NCI-H82 treated with DMSO at 0.1 percent for 48 hours (cell line): ENCODE data around the gene AP4B1.

Experiments
- DNase-seq: peaks from one replicate; lab custom pipeline; 2025; ENCODE audit not compliant: unreplicated experiment; lab: John Stamatoyannopoulos, UW

The AP4B1 gene

DNA sequence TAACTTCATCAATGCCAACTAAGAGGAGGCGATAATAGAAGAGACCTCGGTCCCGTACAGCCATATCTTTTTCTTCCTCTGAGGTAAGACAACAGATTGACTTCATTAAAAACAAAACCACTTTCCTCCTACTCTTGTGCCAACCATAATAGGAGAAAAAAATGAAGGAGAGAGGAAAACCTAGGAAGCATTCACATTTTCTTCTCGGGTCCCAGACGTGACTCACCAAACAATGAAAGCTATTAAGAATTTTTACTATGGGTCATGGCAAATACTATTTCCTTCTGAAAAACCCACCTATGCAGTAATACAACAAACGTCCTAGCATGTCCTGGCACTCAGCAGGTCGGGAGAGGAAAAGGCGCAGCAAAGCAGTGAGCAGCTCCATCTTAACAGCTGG lies 8.6 kb downstream of the AP4B1 start:
- DNase-seq = no peak

DNA sequence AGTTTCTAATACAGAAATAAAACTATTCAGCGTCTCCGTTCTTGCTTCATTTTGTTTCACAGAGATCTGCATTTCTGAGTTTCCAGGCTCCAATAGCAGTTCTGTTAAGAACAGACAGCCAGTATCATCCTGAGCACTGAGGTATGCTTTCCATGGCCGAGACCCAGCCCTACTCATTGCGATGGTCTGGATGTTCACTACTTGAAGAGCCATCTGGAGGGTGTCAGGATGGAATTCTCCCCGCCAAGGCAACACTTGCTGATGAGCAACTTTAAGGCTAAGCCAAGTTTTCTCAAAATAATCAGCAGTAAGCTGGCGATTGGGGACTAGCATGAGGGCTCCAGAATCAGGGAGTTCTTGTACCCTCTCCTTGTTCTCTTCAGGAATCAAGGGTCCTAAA lies 9.5 kb downstream of the AP4B1 start:
- no peak for DNase-seq

DNA sequence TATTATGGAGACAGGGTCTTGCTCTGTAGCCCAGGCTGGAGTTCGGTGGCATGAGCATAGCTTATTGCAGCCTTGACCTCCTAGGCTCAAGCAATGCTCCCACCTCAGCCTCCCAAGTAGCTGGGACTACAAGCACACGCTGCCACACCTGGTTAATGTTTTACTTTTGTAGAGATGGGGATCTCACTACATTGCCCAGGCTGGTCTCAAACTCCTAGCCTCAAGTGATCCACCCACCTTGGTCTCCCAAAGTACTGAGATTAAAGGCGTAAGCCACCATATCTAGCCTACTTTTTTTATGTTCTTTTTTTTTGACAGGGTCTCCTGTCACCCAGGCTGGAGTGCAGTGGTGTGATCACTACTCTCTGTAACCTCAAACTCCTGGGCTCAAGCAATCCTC lies 11.3 kb downstream of the AP4B1 start:
- no peak for DNase-seq

DNA sequence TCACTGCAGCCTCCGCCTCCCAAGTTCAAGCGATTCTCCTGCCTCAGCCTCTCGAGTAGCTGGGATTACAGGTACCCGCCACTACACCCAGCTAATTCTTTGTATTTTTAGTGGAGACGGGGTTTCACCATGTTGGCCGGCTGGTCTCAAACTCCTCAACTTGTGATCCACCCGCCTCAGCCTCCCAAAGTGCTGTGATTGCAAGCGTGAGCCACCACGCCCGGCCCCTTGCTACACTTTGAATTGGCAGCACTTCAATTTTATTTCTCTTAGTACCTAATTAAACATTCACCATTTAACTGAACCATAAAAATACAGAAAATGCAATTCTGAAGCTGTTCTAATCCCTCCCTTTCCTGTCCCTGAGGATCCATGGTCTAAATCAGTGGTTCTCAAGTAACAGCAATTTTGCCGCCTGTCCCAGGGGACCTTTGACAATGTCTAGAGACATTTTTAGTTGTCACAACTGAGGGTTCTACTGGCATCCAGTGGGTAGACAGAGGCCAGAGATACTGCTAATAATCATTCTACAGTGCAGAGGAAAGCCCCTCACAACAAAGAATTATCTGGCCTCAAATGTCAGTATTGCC lies 12.9 kb downstream of the AP4B1 start:
- no peak for DNase-seq

DNA sequence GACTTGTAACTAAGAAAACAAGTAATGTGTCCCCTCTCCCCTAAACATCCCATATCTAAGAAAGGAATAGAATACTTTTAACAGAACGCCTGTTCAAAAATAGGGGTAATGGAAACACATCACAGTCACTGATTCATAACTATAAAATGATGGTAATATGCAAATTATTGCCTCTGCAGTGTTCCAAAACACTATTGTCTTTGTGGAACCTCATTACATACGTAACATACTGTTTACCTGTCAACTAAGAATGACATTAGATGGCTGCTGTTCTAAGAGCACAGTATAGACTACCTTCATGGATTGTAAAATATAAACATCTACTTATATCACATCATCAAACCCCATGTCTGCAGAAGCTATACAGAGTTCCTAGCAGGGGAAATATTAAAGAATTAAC lies 13.8 kb downstream of the AP4B1 start:
- no peak for DNase-seq

DNA sequence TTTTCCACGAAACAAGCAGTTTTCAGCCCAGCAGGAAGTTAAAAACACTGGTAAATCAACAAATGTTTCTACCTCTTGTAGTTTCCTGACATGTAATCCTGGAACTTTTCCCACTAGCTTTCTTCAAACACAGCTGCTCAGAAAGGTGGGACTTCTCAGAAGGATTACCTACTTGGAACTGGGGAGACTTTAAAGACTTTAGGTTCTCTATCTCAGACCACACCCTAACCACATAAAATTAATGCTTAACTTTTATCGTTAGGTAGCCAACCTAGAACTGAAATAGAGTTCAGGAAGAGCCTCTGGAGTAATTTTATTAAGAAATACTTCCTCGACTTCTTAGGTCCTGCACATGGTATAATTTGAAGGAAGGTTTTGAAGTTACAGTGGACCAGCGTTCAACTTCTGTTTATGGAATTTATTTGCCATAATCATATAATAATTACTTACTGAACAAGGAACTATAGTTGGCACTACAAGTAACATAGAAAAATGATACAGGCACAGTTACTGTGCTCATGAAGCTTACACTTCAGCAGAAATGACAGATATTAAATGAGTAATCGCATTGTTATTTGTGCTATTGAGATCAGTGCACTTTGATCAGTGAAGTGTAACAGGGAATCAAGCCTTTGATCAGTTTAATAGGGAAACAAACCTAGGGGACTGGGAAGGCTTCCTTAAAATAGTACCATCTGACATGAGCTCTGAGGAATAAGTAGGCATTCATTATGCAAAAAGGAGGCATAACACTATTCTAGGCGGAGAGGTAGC lies 17.0 kb downstream of the AP4B1 start, which contains the start of gene BCL2L15:
Gene BCL2L15 (minus strand): TSS at position 180 of the 774 bp plus-strand sequence. CDS start 206 bp downstream, outside the sequence.
- no peak for DNase-seq

DNA sequence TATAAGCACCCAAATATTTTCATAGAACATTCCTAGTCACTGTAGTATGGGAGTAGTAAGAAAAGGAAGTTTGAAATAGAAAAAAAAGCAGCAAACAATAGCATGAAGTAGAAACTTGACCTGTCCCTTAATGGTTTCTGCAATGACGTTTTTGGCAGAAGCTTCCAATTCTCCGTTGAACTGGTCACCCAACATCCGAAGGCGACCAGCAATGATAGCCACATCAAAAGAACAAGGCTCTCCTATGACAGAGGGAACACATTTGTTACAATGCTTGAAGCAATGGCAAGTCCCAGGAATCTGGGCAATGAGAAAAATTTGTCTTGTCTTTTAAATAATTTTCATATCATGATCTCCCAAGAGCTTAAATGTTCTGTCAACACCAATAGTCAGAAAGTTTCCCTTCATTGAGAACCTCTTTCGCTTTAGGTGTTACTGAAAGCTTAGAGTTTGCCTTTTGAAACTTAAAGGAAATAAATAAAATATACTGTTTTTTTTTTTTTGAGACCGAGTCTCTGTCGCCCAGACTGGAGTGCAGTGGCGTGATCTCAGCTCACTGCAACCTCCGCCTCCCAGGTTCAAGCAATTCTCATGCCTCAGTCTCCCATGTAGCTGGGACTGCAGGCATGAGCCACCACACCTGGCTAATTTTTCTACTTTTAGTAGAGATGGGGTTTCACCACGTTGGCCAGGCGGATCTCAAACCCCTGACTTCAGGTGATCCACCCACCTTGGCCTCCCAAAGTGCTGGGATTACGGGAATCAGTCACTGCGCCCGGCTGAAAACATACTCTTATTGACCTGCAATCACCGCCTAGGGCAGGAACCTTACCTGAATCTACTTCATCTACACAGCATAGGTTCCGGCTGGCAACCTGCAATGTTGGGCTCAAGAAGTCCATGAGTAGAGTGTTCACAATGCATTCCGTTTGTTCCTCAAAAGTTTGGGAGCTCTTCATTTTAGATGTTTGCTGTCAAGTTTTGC lies 17.9 kb downstream of the AP4B1 start:
- DNase-seq = no peak

DNA sequence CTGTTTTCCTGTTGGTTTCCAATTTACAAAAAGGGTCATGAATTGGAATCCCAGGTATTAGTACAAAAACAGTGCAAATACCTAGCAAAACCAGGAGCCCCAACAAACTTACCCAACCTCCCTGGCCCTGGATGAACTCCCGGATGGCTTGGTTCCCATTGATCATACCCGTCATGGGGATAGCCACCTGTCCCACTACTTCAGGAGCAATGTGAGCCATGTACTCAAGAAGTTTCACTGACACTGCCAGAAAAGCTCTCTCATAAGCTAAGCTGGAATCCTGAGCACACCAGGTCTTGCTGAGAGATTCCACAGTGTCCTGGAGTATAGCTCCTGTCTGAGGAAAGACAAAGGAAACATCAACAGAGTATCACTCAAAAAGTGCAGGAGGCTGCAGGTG lies 22.9 kb downstream of the AP4B1 start:
- no peak for DNase-seq

DNA sequence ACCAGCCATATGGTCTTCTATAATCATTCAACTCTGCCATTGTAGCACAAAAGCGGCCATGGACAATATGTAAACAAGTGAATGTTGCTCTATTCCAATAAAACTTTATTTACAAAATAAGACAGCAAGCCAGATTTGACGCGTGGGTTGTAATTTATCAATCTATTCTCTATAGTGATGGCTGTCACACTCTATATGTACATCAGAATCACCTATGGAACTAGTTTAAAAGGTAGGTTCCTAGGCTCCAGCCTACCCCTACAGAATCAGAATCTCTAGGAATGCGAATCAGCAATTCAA lies 24.9 kb downstream of the AP4B1 start:
- no peak for DNase-seq

DNA sequence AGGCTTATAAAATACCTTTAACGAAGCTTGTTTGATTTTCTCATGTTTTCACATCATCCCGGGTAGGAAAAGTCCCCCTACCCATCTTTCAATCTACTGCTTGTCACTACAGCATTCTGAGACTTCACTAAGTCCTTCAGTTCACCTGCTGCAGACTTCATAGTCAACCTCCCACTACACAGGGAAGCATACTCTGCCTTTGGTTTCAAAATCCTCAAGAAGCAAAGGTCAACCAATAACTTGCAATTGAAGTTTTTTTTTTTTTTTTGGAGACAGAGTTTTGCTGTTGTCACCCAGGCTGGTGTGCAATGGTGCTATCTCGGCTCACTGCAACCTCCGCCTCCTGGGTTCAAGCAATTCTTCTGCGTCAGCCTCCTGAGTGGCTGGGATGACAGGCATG lies 28.4 kb downstream of the AP4B1 start:
- no peak for DNase-seq

DNA sequence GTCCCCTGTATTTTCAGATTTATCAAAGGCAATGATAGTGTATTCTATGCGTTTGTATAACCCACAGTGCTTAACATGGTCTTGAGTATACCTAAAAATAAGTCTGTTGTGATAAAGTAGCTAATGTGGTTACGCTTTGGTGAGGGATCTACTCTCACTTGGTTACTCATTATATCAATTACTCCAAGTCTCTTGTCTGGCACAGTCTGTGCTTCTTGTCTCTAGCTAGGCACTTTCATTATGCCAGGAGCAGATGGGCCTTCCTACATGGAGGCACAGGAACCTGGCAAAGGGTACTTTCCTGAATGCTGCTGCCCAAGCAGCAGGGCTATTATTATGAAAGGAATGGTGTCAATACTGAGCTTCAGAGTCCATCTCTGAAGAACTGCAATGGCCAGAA lies 28.9 kb downstream of the AP4B1 start:
- DNase-seq = no peak

DNA sequence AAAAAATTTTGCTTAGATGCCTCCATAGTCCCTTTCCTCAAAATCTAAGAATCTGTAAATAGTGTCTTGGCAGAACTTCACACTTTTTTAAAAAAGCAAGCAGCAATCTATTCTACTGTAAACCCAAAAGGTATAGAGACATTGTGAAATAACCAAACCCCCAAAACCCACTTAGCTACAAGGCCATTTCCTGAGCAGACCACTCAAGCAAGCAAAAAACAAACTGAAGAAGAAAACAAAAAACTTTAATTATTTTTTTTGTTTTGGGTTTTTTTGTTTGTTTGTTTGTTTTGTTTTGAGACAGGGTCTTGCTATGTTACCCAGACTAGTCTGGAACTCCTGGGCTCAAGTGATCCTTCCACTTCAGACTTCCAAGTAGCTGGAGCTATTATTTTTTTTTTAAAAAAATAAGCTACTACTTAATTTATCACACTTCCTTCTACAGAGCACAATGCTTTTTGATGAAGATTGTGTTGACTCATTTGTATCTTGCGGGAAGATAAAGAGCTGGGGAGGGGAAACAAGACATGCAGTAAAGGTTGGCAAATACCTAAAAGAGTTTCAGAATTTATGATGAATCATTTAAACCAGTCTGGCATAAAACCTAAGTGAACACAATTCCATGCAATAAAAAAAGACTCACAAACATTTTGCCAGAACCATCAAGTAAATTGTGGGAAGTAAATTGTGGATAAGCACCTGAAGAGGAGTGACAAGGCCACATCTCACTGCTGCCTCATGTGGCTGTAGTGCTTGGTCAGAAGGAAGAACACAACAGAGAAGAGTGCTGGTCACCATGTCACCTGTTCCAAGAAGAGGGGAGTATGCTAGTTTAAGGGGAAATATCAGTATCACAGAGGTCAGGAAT lies 30.4 kb downstream of the AP4B1 start:
- no peak for DNase-seq

DNA sequence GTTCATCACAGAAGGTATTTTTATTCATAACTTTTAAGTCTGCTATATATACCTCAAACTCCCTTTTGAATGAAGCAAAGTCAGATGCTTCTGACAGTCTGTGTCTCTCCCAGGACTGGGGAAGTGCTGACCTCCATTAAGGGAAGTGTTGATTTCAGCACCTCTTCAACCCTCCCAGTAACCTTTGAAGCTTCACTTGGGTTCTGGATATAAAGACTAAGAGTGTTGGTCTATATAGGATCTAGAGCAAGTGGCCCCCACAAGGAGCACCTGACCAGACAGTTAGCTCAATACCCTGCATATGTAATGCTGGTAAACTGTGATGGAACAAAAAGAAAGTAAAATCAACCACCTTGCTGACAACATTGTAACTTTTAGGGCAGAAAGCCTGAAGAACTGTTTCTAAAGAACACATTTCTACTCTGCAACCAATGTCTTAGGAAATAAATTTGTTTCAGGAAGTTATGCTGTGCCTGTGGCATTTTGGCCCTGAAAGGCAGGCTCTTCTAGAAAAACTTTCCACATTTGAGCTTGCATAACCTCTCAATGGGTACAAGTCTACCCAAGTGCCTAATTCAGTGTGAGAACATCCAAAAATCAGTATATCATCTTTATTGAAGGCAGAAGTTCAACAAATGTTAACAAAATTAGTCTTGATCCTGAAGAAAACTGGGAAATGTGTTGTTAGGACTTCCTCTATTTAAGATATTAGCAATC lies 32.2 kb downstream of the AP4B1 start:
- no peak for DNase-seq

DNA sequence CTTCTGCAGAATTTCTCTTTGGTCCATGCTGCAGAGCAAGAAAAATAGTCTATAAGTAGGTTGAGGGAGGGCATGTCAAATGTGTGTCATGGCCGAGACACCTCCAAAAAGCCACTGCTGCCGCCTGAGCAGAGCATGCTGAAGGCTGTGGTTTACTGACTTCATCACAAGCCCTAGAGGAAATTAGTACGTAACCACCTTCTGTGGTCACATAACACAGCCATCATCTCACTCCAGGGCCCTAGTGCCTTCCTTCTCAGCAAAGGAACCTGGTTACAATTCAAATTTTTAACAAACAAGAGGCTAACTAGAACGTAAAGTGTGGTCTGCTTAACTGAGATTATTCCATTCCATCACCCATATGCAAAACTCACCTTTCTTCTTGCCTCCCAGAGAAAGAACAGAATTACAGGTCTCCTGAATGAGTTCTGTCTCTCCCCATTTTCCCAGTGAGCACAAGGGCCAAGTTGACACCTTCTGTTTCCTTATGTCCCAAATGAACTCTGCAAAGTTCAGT lies 32.9 kb downstream of the AP4B1 start, which contains the start of gene PTPN22:
Gene PTPN22 (minus strand): TSS at position 116 of the 517 bp plus-strand sequence.
- DNase-seq = no peak

DNA sequence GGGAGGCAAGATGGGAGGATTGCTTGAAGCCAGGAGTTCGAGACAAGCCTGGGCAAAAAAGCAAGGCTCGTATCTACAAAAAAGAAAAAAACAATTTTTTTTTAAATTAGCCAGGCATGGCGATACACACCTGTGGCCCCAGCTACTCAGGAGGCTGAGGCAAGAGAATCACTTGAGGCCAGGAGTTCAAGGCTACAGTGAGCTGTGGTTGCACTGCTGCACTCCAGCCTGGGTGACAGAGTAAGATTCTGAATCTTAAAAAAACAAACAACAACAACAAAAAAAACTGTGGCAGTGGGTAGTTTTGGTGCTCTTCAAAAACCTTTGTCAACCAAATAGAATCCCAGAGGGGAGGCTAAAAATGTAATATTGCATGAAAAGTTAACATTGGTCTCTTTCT lies 33.8 kb downstream of the AP4B1 start:
- DNase-seq = no peak

DNA sequence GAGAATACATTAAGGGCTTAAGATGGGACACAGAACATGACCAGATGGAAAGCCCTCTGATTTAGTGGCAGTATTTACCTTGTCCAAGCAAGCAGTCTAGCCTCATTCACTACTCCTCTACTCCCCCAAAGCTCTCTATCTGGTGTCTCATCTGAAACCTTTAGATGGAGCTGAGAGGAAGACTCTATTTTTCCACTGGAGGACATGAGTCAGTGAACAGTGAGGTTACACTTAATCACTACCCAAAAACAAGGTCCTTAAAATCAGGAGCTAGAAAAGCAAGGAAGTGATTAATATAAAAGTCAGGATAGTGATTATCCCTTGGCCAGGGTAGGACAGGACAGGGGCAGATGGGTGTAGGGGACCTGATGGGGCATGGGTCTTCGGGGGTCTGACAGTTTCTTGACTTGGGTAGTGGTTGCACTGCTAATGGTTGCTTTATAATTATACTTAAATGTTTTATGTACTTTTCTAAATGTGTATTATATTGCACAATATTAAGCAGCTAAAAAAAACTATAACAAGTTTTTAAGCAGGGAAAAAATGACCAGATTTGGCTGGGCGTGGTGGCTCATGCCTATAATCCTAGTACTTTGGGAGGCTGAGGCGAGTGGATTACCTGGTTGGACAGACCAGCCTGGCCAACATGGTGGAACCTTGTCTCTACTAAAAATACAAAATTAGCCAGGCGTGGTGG lies 36.1 kb downstream of the AP4B1 start:
- DNase-seq = no peak

DNA sequence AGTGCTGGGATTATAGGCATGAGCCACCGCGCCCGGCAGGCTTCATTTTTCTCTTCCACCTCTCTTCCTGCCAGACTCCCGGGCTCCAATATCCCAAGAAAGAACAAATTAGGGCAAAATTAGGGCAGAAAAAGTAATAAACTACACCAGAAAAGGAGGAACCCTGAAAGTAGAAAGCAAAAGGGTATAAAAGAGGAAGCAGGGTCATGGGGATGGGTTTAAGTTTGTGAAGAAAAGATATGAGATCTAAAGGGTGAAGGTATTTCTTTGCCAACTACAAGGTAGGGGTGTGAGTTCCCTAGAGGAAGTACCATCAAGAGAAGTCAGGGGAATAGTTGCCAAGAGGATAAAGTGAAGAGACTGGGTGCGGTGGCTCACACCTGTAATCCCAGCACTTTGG lies 43.0 kb downstream of the AP4B1 start:
- DNase-seq = no peak

DNA sequence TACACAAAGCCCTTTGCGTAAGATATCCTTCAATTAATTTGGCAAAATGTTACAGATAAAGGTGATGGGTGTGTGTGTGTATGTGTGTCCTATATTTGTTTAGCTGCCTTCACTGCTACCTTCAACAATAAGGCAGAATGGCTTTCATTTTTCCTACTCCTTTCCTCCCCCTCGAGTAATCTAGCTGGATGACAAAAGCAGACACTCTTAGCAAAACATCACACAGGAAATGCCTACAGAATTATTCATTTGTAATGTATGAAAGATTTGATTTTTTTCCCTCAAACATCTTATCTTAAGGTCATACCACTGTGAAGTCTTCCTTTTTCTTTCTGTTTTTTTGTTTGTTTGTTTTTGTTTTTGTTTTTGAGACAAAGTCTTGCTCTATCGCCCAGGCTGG lies 43.7 kb downstream of the AP4B1 start:
- no peak for DNase-seq

DNA sequence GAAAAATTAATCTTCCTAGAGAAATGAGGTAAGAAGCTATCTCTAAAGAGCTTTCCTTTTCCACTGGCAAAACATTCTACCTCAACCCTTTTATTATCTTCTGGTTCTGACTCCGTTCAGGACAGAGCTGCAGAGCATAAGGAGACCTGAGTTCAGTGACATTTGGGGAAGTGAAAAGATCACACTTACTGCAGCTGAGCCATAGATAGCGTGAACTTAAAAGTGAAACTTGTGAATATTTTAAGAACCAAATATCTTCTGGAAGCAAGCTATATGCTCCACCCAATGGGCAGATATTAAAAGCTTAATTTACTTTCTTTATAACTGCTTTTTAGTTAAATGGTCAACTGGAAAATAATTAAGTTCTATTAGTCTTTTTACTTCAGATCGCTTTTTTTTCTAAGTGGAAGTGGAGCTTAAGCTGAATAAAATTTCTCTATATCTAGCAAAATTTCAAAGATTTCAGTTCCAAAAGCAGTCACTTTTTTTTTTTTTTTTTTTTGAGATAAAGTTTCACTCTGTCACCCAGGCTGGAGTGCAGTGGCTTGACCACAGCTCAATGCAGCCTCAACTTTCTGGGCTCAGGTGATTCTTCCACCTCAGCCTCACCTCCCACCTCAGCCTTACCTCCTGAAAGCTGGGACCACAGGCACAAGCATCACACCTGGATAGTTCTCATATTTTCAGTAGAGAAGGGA lies 45.0 kb downstream of the AP4B1 start:
- DNase-seq = no peak
